ENCODE measurements around the gene MIPOL1.

GRCh38 chr14:37195327-37195726 is 2.4 kb upstream of the MIPOL1 start:
- TF ChIP-seq EZH2phosphoT487 (IDR thresholded peaks at IDR 0.05; ENCODE audit: insufficient read depth, low read depth) (no peak), EZH2 (IDR thresholded peaks at IDR 0.05; ENCODE audit: insufficient read depth, poor library complexity, severe bottlenecking) (no peak)
